Measurements from ENCODE around the gene WNK2. TPM values are rescaled to one million over a fixed set of nuclear protein-coding genes. Genes with fewer than 3 reads are reported as not detected.
"Not testable (repeated sequence)": the region's sequence is repeated elsewhere in the genome, so short reads cannot be mapped to it uniquely, and the experiment has no call there.

Gene WNK2
- total and polyA plus RNA-seq, 2 donors (not counting 3 experiments of a cell fraction or from before 2014, with no cell fraction given), result not detected

DNA sequence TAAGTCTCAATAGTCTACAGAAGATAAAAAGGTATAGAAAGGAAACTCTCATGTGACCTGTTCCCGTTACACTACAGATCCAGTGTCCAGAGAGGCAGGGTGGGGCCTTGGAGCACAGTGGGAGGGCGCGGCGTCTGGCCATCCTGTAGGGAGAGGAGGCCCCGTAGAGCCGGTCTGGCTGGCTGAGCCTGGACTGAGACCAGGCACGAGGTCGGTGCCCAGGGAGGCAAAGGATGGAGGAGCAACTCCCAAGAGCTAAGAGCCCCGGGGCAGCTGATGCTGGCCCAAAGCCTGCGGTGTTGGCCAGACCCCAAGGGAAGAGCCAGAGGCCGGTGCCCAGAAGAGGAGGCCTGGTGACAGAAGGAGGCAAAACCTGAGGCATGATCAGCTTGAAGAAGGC, 158.5 kb downstream of the WNK2 start:
- H3K4me2 ChIP-seq (ENCODE audit: insufficient read depth, low read length); H2AFZ ChIP-seq (ENCODE audit: low read depth, low read length); POLR2A ChIA-PET; dilution Hi-C loops (cut with MboI; ENCODE audit: extremely low pct_ligation_motif_present, low sequenced_read_pairs); H3K9me1 ChIP-seq (replicated peaks; ENCODE audit: control insufficient read depth, extremely low read depth, insufficient read depth, low read length); CTCF ChIA-PET; BruUV-seq (replicated peaks); H3K27ac ChIP-seq (ENCODE audit: insufficient read depth, low read depth, low read length); H3K79me2 ChIP-seq (ENCODE audit: control insufficient read depth, insufficient read depth, low read length); H3K9ac ChIP-seq (replicated peaks; ENCODE audit: extremely low read depth, insufficient read depth, low read length); H3K9me3 ChIP-seq (replicated peaks; ENCODE audit: control insufficient read depth, insufficient read depth, low read length); H4K20me1 ChIP-seq (replicated peaks; ENCODE audit: control insufficient read depth, extremely low read depth, insufficient read depth, low read length); H3K4me3 ChIP-seq (replicated peaks in 1 of 3; ENCODE audit: insufficient read depth in 1 of 3, low read depth in 1 of 3, low read length in 3 of 3); intact Hi-C loops (cut with micrococcal nuclease); H3K4me1 ChIP-seq (ENCODE audit: control insufficient read depth, extremely low read depth, insufficient read depth, low read length); H3K36me3 ChIP-seq (ENCODE audit: control insufficient read depth in 2 of 2, extremely low read depth in 1 of 2, insufficient read depth in 2 of 2, low read length in 2 of 2); FAIRE-seq; DNase-seq (ENCODE audit: low read depth, low spot score): not testable (repeated sequence)
- peaks cover 15 to 24% of the 10 kb centered on the region in 2 experiments for H3K27me3 ChIP-seq (ENCODE audit: control insufficient read depth in 2 of 2, insufficient read depth in 2 of 2, low read length in 2 of 2)

DNA sequence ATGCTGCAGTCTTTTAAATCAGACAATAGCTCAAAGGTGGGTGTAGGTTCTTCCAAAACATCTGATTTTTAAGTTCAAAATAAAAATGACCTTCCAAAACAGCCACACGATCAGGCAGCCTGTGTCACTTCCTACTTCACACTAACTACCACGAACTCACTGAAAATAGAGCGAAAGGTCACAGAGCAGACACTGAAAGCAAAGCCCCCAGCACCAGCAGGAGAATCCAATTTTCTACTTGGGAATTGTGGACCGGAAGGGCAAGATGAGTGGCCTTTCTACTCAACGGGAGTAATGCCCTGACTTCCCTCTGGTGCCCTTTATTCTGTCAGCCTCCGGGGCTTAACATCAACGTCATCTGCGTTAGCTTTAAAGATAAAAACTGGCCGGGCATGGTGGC, 159.7 kb downstream of the WNK2 start:
- no TSS peak for BruUV-seq (replicated peaks)
- ChIA-PET POLR2A (no interaction called here), CTCF (no interaction called here)
- intact Hi-C loops (cut with micrococcal nuclease), result no loop called here
- Histone ChIP-seq H3K4me2 (ENCODE audit: insufficient read depth, low read length) (no peak overlapping the region), H3K36me3 (ENCODE audit: control insufficient read depth in 2 of 2, extremely low read depth in 1 of 2, insufficient read depth in 2 of 2, low read length in 2 of 2) (no peaks in the 10 kb centered on the region), H3K9me3 (replicated peaks; ENCODE audit: control insufficient read depth, insufficient read depth, low read length) (no peaks in the 10 kb centered on the region), H3K9ac (replicated peaks; ENCODE audit: extremely low read depth, insufficient read depth, low read length) (no peak overlapping the region), H3K79me2 (ENCODE audit: control insufficient read depth, insufficient read depth, low read length) (no peaks in the 10 kb centered on the region), H3K27ac (ENCODE audit: insufficient read depth, low read depth, low read length) (no peak overlapping the region), H3K27me3 (ENCODE audit: control insufficient read depth in 2 of 2, insufficient read depth in 2 of 2, low read length in 2 of 2) (peaks cover 16 to 24% of the 10 kb centered on the region in 2 experiments), H4K20me1 (replicated peaks; ENCODE audit: control insufficient read depth, extremely low read depth, insufficient read depth, low read length) (no peaks in the 10 kb centered on the region), H3K4me1 (ENCODE audit: control insufficient read depth, extremely low read depth, insufficient read depth, low read length) (no peaks in the 10 kb centered on the region), H3K4me3 (replicated peaks in 1 of 3; ENCODE audit: insufficient read depth in 1 of 3, low read depth in 1 of 3, low read length in 3 of 3) (no peak overlapping the region), H2AFZ (ENCODE audit: low read depth, low read length) (no peak overlapping the region), H3K9me1 (replicated peaks; ENCODE audit: control insufficient read depth, extremely low read depth, insufficient read depth, low read length) (no peaks in the 10 kb centered on the region)
- no peak for DNase-seq (ENCODE audit: low read depth, low spot score)
- FAIRE-seq, result no peak
- dilution Hi-C loops (cut with MboI; ENCODE audit: extremely low pct_ligation_motif_present, low sequenced_read_pairs), result no loop called here
- TF ChIP-seq POLR2A (IDR thresholded peaks at IDR 0.05; ENCODE audit: low read depth, low read length) (no peak), EZH2 (IDR thresholded peaks at IDR 0.05; ENCODE audit: borderline replicate concordance, low read depth, low read length, severe bottlenecking) (no peak)

Data from endothelial cell of umbilical vein (primary cell).